PC-3 (cell line): ENCODE data around the gene EPN2.

Source experiments
- EZH2 ChIP-seq: fragments of 300-600 bp; sonication (generic); IDR thresholded peaks from one replicate; pipeline ENCODE4 v1.6.1; 2017; ENCODE audit warnings: antibody characterized with exemption, mild to moderate bottlenecking, low read length; ENCODE audit not compliant: unreplicated experiment
- TF ChIP-seq, protein P1 (sequence below): fragments of 300-600 bp; sonication (generic); conservative IDR thresholded peaks from 2 replicates; pipeline ENCODE4 v1.5.1; 2017; ENCODE audit warnings: antibody characterized with exemption, low read depth, mild to moderate bottlenecking, low read length

DNA sequence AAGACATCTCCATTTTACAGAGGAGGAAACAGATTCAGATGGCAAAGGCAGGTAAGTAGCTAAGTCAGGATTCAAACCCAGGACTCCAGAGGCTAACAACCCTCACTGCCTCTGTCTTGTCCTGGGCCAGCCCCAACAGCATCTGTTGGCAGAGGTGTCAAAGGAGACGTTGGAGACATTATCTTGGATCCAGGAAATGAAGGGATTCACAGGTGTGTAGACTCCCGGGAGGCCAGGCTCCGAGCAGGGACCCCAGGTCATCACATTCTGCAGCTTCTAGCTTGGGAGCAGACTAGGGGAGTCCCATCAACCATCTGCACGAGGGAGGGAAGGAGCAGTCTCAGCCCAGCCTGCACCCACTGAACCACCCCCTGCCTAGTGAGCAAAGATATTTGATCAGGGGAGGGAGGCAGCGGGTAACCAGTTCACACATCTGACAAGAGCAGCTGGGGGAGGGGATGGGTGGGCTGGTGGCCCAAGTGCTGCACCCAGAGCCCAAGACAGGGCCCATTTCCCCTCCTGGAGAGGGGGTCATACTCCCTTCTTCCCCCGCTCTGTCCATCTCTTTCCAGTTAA lies 126.4 kb downstream of the EPN2 start:
- no peak for TF ChIP-seq EZH2
- TF ChIP-seq, protein P1, sequence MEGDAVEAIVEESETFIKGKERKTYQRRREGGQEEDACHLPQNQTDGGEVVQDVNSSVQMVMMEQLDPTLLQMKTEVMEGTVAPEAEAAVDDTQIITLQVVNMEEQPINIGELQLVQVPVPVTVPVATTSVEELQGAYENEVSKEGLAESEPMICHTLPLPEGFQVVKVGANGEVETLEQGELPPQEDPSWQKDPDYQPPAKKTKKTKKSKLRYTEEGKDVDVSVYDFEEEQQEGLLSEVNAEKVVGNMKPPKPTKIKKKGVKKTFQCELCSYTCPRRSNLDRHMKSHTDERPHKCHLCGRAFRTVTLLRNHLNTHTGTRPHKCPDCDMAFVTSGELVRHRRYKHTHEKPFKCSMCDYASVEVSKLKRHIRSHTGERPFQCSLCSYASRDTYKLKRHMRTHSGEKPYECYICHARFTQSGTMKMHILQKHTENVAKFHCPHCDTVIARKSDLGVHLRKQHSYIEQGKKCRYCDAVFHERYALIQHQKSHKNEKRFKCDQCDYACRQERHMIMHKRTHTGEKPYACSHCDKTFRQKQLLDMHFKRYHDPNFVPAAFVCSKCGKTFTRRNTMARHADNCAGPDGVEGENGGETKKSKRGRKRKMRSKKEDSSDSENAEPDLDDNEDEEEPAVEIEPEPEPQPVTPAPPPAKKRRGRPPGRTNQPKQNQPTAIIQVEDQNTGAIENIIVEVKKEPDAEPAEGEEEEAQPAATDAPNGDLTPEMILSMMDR = no peak
